ENCODE data around the gene PMIS2. TPM values are rescaled to one million over a fixed set of nuclear protein-coding genes. Genes with fewer than 3 reads are reported as not detected.

The PMIS2 gene
- total and polyA plus RNA-seq, 8 donors: not detected

DNA sequence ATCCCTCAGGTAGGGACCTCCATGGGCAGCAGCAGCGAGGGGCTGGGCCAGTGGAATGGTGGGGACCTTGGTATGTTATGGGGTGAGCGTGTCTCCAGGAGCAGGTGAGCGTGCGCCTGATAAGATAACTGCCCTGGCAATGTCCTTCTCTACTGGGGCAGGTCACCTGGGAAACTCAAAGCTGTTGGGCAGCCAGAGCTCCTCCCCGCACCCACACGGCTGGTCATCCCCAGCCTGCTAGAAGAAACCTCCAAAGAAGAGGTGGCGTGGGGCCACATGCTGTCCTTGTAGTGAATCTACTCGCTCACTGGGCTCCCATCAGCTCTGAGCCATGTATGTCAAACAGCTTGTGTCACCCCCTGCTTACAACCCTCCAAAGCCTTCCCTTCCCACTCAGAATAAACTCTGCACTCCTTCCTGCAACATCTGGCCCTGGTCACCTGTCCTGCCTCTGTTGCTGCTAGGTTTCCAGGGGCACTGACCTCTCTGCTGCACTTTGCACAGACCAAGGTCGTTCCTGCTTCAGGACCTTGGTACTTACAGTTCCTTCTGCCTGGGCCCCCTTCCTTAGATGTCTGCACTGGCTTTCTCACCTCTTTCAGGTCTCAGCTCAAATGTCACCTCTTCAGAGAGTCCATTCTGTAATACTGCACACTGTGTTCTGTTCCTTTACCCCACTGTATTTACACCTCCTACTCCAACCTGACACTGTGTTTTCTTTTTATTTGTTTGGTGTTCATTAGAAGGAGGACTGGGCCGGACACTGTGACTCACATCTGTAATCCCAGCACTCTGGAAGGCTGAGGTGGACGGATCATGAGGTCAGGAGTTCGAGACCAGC, 20.7 kb upstream of the PMIS2 start:
- DNase-seq: no peak
- peak overlapping the region in 1 of 5 donors; percentile 7 for H3K27ac ChIP-seq
- no peak overlapping the region for H3K4me3 ChIP-seq
- 49 to 66% (median 56%) methylated on average over 10 to 12 of the region's 12 CpGs for WGBS, 5 donors
- no peak for TF ChIP-seq POLR2A (IDR thresholded peaks at IDR 0.05)
- no peak for TF ChIP-seq POLR2AphosphoS5 (IDR thresholded peaks at IDR 0.05)
- TF ChIP-seq CTCF (IDR thresholded peaks at IDR 0.05): no peak
- no peaks in the 10 kb centered on the region for H3K4me1 ChIP-seq
- H3K9me3 ChIP-seq: no peaks in the 10 kb centered on the region
- H3K27me3 ChIP-seq: peaks cover 0 to 63% (median 18%) of the 10 kb centered on the region in 3 donors
- intact Hi-C loops (cut with DNase I; ENCODE audit: low total_unique reads): no loop called here
- H3K36me3 ChIP-seq: no peaks in the 10 kb centered on the region

GRCh38 chr19:35566738-35567137, 19.2 kb upstream of the PMIS2 start:
- Histone ChIP-seq H3K9me3 (no peaks in the 10 kb centered on the region), H3K36me3 (no peaks in the 10 kb centered on the region), H3K27ac (no peak overlapping the region), H3K4me1 (no peaks in the 10 kb centered on the region), H3K27me3 (peaks cover 0 to 55% (median 17%) of the 10 kb centered on the region in 3 donors), H3K4me3 (no peak overlapping the region)
- no peak for TF ChIP-seq CTCF (IDR thresholded peaks at IDR 0.05)
- TF ChIP-seq POLR2A (IDR thresholded peaks at IDR 0.05): no peak
- no peak for TF ChIP-seq EP300 (IDR thresholded peaks at IDR 0.05)
- TF ChIP-seq POLR2AphosphoS5 (IDR thresholded peaks at IDR 0.05): no peak
- WGBS, 5 donors: 81 to 86% (median 84%) methylated on average over 7 of the region's 7 CpGs
- DNase-seq: no peak
- intact Hi-C loops (cut with DNase I; ENCODE audit: low total_unique reads): no loop called here

- intact Hi-C loops (cut with DNase I; ENCODE audit: low total_unique reads): no loop called here
- DNase-seq: peak in 1 of 2 donors; percentile 57
- Histone ChIP-seq H3K4me3 (no peak overlapping the region), H3K27me3 (peaks cover 0 to 33% (median 5%) of the 10 kb centered on the region in 3 donors), H3K27ac (peak overlapping the region in 1 of 5 donors; percentile 17), H3K9me3 (peaks cover 0 to 5% (median 0%) of the 10 kb centered on the region in 4 donors), H3K36me3 (no peaks in the 10 kb centered on the region), H3K4me1 (no peaks in the 10 kb centered on the region)
- TF ChIP-seq EP300 (IDR thresholded peaks at IDR 0.05) (no peak), POLR2A (IDR thresholded peaks at IDR 0.05) (no peak), POLR2AphosphoS5 (IDR thresholded peaks at IDR 0.05) (peak in 2 of 3 donors; percentile 10 to 11), CTCF (IDR thresholded peaks at IDR 0.05) (no peak)
- 26 to 44% (median 33%) methylated on average over 5 of the region's 5 CpGs for WGBS, 5 donors
Measured at GRCh38 chr19:35569281-35569781, 16.6 kb upstream of the PMIS2 start.

GRCh38 chr19:35571406-35571965, 14.5 kb upstream of the PMIS2 start:
- Histone ChIP-seq H3K27ac (no peak overlapping the region), H3K9me3 (peaks cover 6 to 21% (median 13%) of the 10 kb centered on the region in 4 donors), H3K36me3 (no peaks in the 10 kb centered on the region), H3K4me3 (no peak overlapping the region), H3K4me1 (no peaks in the 10 kb centered on the region), H3K27me3 (peaks cover 0 to 22% (median 0%) of the 10 kb centered on the region in 3 donors)
- intact Hi-C loops (cut with DNase I; ENCODE audit: low total_unique reads): no loop called here
- 78 to 92% (median 88%) methylated on average over 1 of the region's 1 CpG for WGBS, 5 donors
- TF ChIP-seq POLR2A (IDR thresholded peaks at IDR 0.05): no peak
- no peak for TF ChIP-seq CTCF (IDR thresholded peaks at IDR 0.05)
- no peak for TF ChIP-seq EP300 (IDR thresholded peaks at IDR 0.05)
- TF ChIP-seq POLR2AphosphoS5 (IDR thresholded peaks at IDR 0.05): no peak
- DNase-seq: no peak
